ENCODE measurements around the gene PCBP3. TPM values are rescaled to one million over a fixed set of nuclear protein-coding genes. Genes with fewer than 3 reads are reported as not detected.

The PCBP3 gene
- total RNA-seq, 2 experiments from 2014 or later, result 1.3 to 2.2 TPM

DNA sequence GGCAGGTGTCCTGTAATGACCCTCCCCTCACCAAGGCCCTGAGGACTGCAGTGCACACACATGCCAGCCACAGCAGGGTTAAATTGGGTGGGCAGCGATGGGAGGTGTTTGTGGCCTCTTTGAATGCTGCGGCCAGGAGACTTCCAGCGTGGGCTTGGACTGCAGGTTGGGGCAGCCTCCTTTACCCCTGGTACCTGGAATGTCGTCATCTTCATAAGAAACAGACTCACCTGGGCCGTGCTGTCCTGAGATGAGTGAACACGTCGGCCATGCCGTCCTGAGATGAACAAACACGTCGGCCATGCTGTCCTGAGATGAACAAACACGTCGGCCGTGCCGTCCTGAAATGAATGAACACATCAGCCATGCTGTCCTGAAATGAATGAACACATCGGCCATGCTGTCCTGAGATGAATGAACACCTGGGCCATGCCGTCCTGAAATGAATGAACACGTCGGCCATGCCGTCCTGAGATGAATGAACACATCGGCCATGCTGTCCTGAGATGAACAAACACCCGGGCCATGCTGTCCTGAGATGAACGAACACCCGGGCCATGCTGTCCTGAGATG is 288.0 kb downstream of the PCBP3 start:
- Mint-ChIP-seq H3K4me1 (peaks cover 5% of the 10 kb centered on the region), H3K27me3 (peaks cover 3% of the 10 kb centered on the region), H3K9me3 (ENCODE audit: low read depth) (peaks cover 5% of the 10 kb centered on the region), H3K36me3 (no peaks in the 10 kb centered on the region), H3K4me3 (no peak overlapping the region), H3K27ac (no peak overlapping the region)
- no peak for DNase-seq
- CTCF ChIA-PET, result no interaction called here
- ATAC-seq, result no peak

DNA sequence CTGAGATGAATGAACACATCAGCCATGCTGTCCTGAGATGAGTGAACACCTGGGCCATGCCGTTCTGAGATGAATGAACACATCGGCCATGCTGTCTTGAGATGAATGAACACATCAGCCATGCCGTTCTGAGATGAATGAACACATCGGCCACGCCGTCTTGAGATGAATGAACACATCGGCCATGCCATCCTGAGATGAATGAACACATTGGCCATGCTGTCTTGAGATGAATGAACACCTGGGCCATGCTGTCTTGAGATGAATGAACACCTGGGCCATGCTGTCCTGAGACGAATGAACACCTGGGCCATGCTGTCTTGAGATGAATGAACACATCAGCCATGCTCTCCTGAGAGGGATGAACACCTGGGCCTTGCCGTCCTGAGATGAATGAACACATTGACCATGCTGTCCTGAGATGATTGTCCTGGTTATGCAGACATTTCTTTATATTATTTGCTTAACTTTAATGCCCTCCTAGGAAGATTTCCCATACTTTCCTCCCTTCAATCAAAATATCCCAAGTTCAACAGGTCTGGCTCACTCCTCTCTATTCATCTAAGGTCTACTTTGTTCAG is 289.5 kb downstream of the PCBP3 start:
- no peaks in the 10 kb centered on the region for H3K36me3 Mint-ChIP-seq
- H3K4me3 Mint-ChIP-seq, result no peak overlapping the region
- no peak for DNase-seq
- no peak for ATAC-seq
- peaks cover 5% of the 10 kb centered on the region for H3K9me3 Mint-ChIP-seq (ENCODE audit: low read depth)
- H3K27ac Mint-ChIP-seq, result no peak overlapping the region
- CTCF ChIA-PET, result no interaction called here
- peaks cover 3% of the 10 kb centered on the region for H3K27me3 Mint-ChIP-seq
- peaks cover 5% of the 10 kb centered on the region for H3K4me1 Mint-ChIP-seq

DNA sequence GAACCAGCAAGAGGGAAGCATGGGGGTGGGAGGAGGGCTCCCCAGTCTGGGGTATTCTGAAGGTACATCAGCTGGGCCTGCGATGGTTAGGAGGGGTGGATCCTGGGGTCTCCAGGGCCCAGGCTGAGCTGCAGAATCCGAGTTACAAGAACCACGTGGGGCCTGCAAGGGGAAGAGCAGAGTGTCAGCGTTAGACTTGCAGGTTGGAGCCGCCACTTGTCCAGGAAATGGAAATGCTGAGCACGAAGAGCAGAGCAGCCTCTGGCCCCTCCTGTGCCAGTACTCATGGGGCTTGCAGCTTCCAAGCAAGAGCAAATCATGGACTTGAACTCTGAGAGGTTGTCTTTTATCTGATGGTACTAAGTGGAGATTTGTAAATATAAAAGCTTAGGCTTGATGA is 290.6 kb downstream of the PCBP3 start:
- CTCF ChIA-PET, result no interaction called here
- no peak overlapping the region for H3K27ac Mint-ChIP-seq

DNA sequence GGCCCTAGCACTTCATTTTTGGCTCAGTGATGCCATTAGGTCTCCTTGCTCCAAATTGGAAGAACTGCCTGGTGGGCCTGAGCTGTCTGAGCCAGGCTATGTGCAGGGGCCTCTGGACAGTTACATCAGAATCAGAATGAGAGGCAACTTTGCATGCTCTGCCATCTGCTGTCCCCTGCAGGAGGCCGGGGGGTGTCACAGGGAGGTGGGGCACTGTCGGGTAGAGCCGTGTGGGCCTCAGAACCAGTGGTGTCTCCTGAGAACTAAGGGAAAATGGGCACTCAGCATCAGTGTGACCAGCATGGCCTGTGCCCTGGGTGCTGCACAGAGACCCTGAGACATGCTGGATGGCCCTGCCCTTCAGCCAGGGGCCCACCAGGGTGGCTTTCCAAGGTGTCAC is 291.0 kb downstream of the PCBP3 start:
- peaks cover 3% of the 10 kb centered on the region for H3K27me3 Mint-ChIP-seq
- no peaks in the 10 kb centered on the region for H3K36me3 Mint-ChIP-seq
- no peak overlapping the region for H3K27ac Mint-ChIP-seq
- CTCF ChIA-PET, result no interaction called here
- no peak overlapping the region for H3K4me3 Mint-ChIP-seq
- H3K4me1 Mint-ChIP-seq, result peaks cover 5% of the 10 kb centered on the region
- H3K9me3 Mint-ChIP-seq (ENCODE audit: low read depth), result peaks cover 5% of the 10 kb centered on the region
- ATAC-seq (no peak), DNase-seq (no peak)

More for the DNA sequence above, 290.6 kb downstream of the PCBP3 start:
- Mint-ChIP-seq H3K4me3 (no peak overlapping the region), H3K9me3 (ENCODE audit: low read depth) (peaks cover 5% of the 10 kb centered on the region), H3K4me1 (peaks cover 5% of the 10 kb centered on the region), H3K27me3 (peaks cover 3% of the 10 kb centered on the region), H3K36me3 (no peaks in the 10 kb centered on the region)
- no peak for ATAC-seq
- DNase-seq, result no peak

DNA sequence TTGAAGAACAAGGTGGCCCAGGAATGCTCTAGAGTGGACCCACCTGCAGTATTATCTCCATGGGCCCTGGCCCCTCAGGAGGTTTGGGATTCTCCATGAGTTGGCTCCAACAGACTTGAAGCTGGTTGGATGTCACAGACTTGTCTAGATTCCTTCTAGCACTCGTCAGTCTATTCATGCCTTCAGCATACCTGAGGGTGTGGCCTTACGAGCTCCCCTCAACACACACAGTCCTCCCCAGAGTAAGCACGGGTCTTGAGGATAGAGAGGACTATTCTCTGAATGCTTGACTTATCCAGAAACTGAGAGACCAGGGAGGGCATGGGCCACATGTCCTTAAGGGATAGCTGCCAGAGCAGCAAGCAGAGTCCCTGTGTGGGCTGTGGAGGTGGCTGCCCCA is 292.1 kb downstream of the PCBP3 start:
- H3K36me3 Mint-ChIP-seq, result no peaks in the 10 kb centered on the region
- CTCF ChIA-PET, result no interaction called here
- H3K4me1 Mint-ChIP-seq, result peaks cover 5% of the 10 kb centered on the region
- H3K9me3 Mint-ChIP-seq (ENCODE audit: low read depth), result peaks cover 5% of the 10 kb centered on the region
- peaks cover 3% of the 10 kb centered on the region for H3K27me3 Mint-ChIP-seq
- no peak overlapping the region for H3K4me3 Mint-ChIP-seq
- ATAC-seq, result no peak
- no peak overlapping the region for H3K27ac Mint-ChIP-seq
- no peak for DNase-seq

DNA sequence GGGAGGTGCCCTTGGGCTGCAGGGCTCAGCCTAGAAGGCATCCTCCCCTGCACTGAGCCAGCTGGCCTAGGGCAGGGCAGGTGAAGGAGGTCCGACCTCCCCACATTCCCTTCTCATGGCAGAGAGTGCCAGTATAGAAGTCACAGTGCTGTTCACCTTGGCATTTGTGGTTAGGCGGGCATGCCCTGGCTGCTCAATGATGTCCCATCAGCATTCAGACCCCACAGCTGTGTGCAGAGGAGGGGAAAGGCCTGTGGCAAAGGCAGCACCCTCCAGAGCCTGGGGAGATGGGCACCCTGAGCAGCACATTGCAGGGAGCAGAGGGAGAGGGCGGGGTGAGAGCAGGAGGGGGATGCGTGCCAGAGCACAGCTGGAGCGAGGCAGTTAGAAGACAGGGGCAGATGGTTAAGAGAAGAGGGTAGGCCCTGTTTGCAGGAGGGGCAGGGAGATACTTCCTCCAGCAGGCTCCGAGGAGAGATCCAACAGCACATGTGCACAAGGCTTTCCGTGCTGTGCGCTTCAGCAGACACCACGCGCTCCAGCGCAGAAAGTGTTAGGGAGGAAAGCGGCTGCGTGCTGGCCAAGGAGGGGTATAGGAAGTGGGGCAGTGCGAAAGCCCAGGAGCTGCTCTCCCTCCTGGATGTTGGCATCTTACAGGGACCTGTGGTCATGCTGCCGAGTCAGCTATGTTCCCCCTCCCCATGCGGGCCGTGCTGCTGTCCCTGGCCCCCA is 294.4 kb downstream of the PCBP3 start:
- peaks cover 3% of the 10 kb centered on the region for H3K9me3 Mint-ChIP-seq (ENCODE audit: low read depth)
- H3K27me3 Mint-ChIP-seq, result no peaks in the 10 kb centered on the region
- no peak for DNase-seq
- peaks cover 5% of the 10 kb centered on the region for H3K4me1 Mint-ChIP-seq
- H3K27ac Mint-ChIP-seq, result no peak overlapping the region
- ATAC-seq, result no peak
- no peaks in the 10 kb centered on the region for H3K36me3 Mint-ChIP-seq
- no peak overlapping the region for H3K4me3 Mint-ChIP-seq
- CTCF ChIA-PET, result no interaction called here

DNA sequence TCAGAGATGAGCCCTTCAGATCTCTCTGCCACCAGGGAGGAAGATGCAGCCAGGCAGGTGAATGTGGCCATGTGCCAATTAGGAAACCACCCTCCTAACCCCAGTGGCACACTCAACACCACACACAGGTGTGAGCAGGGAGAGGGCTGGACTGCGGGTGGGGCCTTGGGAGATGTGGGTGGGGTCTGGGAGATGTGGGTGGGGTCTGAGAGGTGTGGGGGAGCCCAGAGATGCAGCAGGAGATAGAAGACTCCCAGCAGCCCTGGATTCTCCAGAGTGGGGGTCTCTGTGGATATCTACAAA is 294.9 kb downstream of the PCBP3 start:
- CTCF ChIA-PET, result no interaction called here
- Mint-ChIP-seq H3K27me3 (no peaks in the 10 kb centered on the region), H3K4me1 (no peaks in the 10 kb centered on the region), H3K4me3 (no peak overlapping the region), H3K27ac (no peak overlapping the region), H3K9me3 (ENCODE audit: low read depth) (no peaks in the 10 kb centered on the region), H3K36me3 (no peaks in the 10 kb centered on the region)
- DNase-seq (no peak), ATAC-seq (no peak)

DNA sequence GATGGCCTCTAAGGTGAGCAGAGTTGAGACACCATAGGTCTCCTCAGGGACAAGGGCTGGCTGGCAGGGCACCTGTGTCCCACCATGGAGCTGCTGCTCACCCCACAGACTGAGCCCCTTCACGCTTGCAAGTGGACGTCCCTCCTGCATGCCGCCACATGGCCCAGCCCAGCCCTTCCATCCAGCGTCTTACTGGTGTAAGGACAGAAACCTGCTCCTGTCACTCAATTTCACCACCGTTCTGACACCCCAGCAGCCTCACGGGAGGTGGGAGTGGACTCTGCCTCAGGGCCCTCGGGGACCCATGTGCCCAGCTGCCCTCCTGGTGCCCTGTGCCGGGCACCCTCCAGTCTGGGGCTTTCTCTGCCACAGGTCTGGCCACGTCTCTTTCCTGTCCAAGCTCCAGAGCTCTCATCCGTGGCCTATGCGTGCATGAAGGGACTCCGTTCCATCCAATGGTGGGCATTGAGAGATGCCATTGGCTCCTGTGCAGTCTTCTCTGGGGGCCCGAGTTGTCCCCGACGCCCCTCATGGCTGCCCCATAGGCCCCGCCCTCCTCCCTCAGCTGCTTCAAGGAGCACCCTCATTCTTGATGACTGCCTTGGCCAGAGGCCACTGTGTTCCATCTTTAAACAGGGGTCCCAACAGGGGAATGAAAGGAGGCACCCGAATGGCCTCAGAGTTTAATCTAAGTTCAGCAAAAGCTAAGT is 295.4 kb downstream of the PCBP3 start:
- H3K36me3 Mint-ChIP-seq, result no peaks in the 10 kb centered on the region
- H3K4me1 Mint-ChIP-seq, result no peaks in the 10 kb centered on the region
- no peak overlapping the region for H3K4me3 Mint-ChIP-seq
- CTCF ChIA-PET, result no interaction called here
- H3K9me3 Mint-ChIP-seq (ENCODE audit: low read depth), result no peaks in the 10 kb centered on the region
- no peak for DNase-seq
- no peak for ATAC-seq
- no peak overlapping the region for H3K27ac Mint-ChIP-seq
- no peaks in the 10 kb centered on the region for H3K27me3 Mint-ChIP-seq

DNA sequence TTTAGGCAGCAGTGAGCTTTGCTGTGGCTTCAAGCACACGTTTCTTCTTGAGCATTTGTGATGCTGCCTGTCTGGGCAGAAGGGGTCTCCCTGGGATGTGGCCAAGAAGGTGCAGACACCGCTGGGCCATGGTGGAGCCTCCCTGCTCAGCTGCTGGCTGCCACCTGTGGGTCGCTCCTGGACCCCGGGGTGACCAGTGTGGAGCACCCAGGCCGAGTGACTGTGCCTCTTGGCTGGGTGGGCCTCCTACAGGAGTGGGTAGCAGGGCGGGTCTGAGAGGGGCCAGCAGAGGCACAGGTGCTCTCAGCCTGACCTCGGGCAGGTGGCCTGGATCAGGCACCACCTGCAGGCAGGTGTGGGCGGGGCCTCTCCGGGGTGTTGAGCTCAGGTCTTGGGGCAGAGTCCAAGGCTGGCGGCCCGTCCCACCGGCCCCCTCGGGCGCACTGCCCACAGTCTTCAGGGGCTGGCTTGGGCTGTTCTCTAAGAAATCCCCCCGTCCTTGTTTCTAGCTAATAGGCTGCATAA is 296.1 kb downstream of the PCBP3 start:
- H3K4me3 Mint-ChIP-seq, result no peak overlapping the region
- H3K27ac Mint-ChIP-seq, result no peak overlapping the region
- H3K27me3 Mint-ChIP-seq, result no peaks in the 10 kb centered on the region
- ATAC-seq (no peak), DNase-seq (no peak)
- CTCF ChIA-PET, result no interaction called here
- no peaks in the 10 kb centered on the region for H3K9me3 Mint-ChIP-seq (ENCODE audit: low read depth)
- H3K36me3 Mint-ChIP-seq, result no peaks in the 10 kb centered on the region
- H3K4me1 Mint-ChIP-seq, result no peaks in the 10 kb centered on the region

DNA sequence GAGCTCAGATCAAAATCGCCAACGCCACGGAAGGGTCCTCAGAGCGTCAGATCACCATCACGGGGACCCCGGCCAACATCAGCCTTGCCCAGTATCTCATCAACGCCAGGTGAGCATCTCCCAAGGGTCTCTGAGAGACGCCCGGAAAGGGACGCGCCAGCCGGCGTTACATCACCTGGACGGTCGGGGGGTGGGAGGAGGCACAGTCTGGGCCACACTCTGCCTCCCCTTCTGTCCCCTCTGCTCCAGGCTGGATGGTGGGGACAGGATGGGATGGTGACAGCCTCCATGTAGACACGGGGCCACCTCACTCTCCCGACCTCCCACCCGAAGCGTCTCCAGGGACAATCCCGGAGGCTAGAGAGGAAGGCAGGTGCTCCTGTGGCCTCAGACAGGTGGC is 296.6 kb downstream of the PCBP3 start:
- no peaks in the 10 kb centered on the region for H3K27me3 Mint-ChIP-seq
- no peaks in the 10 kb centered on the region for H3K9me3 Mint-ChIP-seq (ENCODE audit: low read depth)
- H3K4me1 Mint-ChIP-seq, result no peaks in the 10 kb centered on the region
- H3K27ac Mint-ChIP-seq, result no peak overlapping the region
- ATAC-seq (no peak), DNase-seq (no peak)
- no peaks in the 10 kb centered on the region for H3K36me3 Mint-ChIP-seq
- CTCF ChIA-PET, result no interaction called here
- H3K4me3 Mint-ChIP-seq, result no peak overlapping the region

DNA sequence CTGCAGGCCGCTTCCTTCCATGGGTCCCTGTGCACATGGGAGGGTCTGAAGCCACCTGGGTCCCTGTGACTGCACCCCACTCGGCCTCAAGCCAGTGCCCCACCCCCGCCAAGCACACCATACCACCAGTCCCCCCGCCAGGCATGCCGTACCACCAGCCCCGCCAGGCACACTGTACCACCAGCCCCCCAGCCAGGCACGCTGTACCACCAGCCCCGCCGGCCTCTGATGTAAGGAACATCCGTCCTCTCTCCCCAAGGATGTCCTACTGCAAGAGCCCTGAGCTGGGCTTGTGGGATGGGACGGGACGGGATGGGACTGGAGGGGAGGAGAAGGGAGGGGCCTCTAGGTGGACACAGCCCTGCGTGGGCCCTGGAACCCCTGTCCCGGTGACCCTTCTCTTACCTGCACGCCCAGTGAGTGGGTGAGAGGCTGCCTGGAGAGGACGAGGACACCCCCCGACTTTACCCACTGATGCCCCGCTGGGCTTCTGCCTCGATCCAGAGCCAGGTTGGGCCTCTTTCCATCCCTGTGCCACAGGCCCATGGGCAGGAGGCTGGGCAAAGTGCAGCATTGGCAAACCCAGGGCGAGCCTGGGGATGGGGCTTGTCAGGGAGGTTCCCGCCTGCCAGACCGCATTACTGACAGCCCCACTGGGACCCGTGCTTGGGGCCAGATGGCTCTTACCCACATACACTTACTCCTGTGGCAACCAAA is 297.3 kb downstream of the PCBP3 start:
- no peaks in the 10 kb centered on the region for H3K36me3 Mint-ChIP-seq
- CTCF ChIA-PET, result no interaction called here
- H3K9me3 Mint-ChIP-seq (ENCODE audit: low read depth), result no peaks in the 10 kb centered on the region
- no peak for ATAC-seq
- H3K4me3 Mint-ChIP-seq, result no peak overlapping the region
- no peaks in the 10 kb centered on the region for H3K4me1 Mint-ChIP-seq
- H3K27me3 Mint-ChIP-seq, result no peaks in the 10 kb centered on the region
- DNase-seq, result no peak
- H3K27ac Mint-ChIP-seq, result no peak overlapping the region

DNA sequence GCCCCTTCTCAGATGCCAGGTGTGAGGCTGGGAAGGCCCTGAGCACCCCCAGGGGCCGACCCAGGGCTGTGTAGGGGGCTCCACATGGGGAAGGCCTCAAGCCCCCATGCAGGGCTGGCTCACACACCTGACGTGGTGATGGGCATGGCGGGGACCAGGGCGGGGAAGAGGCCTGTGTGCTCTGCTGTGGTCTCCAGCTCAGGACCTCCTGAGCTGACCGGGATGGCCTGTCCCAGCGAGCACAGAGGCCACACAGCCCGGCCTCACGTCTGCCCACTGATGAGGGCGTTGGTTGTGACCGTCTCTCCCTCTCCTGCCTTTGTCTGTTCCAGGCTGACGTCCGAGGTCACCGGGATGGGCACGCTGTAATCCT is 297.8 kb downstream of the PCBP3 start:
- ATAC-seq (no peak), DNase-seq (no peak)
- H3K36me3 Mint-ChIP-seq, result no peaks in the 10 kb centered on the region
- H3K27ac Mint-ChIP-seq, result no peak overlapping the region
- no peaks in the 10 kb centered on the region for H3K27me3 Mint-ChIP-seq
- no peaks in the 10 kb centered on the region for H3K4me1 Mint-ChIP-seq
- H3K4me3 Mint-ChIP-seq, result no peak overlapping the region
- H3K9me3 Mint-ChIP-seq (ENCODE audit: low read depth), result no peaks in the 10 kb centered on the region
- CTCF ChIA-PET, result no interaction called here

DNA sequence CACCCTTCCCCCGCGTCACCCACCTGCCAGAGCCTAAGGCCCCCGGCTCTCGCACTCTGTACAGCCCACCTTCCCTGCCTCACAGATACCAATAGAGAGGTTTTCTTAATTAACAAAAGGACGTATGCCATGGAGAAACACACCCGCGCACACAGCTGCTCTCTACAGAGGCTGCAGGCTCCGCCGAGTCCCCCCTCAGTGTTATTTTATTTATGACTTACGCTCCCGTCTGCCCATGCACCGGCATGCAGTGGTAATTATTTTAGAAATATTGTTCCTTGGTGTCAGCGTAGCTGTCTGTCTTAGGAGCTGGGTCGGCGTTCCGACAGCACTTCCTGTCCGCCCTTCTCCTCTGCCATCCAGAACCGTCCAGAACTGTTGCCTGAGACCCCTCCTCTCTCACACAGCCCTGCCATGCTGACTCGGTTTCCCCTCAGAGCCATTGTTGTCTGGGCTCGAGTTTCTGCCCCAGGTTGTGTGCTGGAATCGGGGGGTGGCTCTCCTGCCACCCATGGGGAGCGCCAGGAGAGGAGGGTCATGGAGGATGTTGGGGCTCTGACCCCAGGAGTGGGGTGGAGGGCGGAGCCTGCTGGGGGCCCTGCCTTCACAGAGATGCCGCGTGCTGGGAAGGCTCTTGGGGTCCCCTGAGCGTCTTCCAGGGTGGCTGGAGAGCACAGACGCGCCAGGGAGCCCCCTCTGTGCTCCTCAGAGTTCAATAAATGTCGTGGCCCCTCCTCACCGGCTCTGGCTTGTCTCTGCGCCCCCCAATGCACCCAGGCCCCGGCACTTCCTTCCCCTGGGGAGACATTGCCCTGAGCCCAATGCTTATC is 298.4 kb downstream of the PCBP3 start:
- Mint-ChIP-seq H3K4me1 (no peaks in the 10 kb centered on the region), H3K27me3 (no peaks in the 10 kb centered on the region), H3K27ac (no peak overlapping the region), H3K4me3 (no peak overlapping the region), H3K9me3 (ENCODE audit: low read depth) (no peaks in the 10 kb centered on the region), H3K36me3 (no peaks in the 10 kb centered on the region)
- no peak for DNase-seq
- CTCF ChIA-PET, result no interaction called here
- no peak for ATAC-seq
